ENCODE results near the gene ZNF136.

Gene ZNF136

GRCh38 chr19:12198136-12198535 lies 35.2 kb downstream of the ZNF136 start:
- Histone ChIP-seq H3K36me3 (replicated peaks) (no peaks in the 10 kb centered on the region), H3K4me3 (ENCODE audit: low read depth, low read length) (no peak overlapping the region), H3K27ac (no peak overlapping the region), H3K27me3 (replicated peaks) (no peaks in the 10 kb centered on the region)
- DNase-seq = no peak
- in situ Hi-C loops (cut with HindIII; ENCODE audit: low pct_ligation_motif_present, low sequenced_read_pairs) = no loop called here
- no peak for TF ChIP-seq CTCF (IDR thresholded peaks at IDR 0.05; ENCODE audit: low read depth, low read length, missing control alignments)

- no peak for DNase-seq
- H3K4me3 ChIP-seq (ENCODE audit: low read depth, low read length) = no peak overlapping the region
- TF ChIP-seq CTCF (IDR thresholded peaks at IDR 0.05; ENCODE audit: low read depth, low read length, missing control alignments) = no peak
- in situ Hi-C loops (cut with HindIII; ENCODE audit: low pct_ligation_motif_present, low sequenced_read_pairs) = no loop called here
- no peak overlapping the region for H3K27ac ChIP-seq
- H3K36me3 ChIP-seq (replicated peaks) = no peaks in the 10 kb centered on the region
- H3K27me3 ChIP-seq (replicated peaks) = no peaks in the 10 kb centered on the region
Measured at GRCh38 chr19:12199757-12200419, 37.0 kb downstream of the ZNF136 start.

GRCh38 chr19:12202250-12202649 lies 39.4 kb downstream of the ZNF136 start:
- TF ChIP-seq CTCF (IDR thresholded peaks at IDR 0.05; ENCODE audit: low read depth, low read length, missing control alignments) = no peak
- Histone ChIP-seq H3K27me3 (replicated peaks) (no peaks in the 10 kb centered on the region), H3K27ac (no peak overlapping the region), H3K4me3 (ENCODE audit: low read depth, low read length) (no peak overlapping the region), H3K36me3 (replicated peaks) (no peaks in the 10 kb centered on the region)
- in situ Hi-C loops (cut with HindIII; ENCODE audit: low pct_ligation_motif_present, low sequenced_read_pairs) = no loop called here
- DNase-seq = no peak

GRCh38 chr19:12205296-12205695 lies 42.4 kb downstream of the ZNF136 start:
- H3K36me3 ChIP-seq (replicated peaks) = no peaks in the 10 kb centered on the region
- H3K27me3 ChIP-seq (replicated peaks) = no peaks in the 10 kb centered on the region
- H3K4me3 ChIP-seq (ENCODE audit: low read depth, low read length) = no peak overlapping the region
- in situ Hi-C loops (cut with HindIII; ENCODE audit: low pct_ligation_motif_present, low sequenced_read_pairs) = no loop called here
- no peak for TF ChIP-seq CTCF (IDR thresholded peaks at IDR 0.05; ENCODE audit: low read depth, low read length, missing control alignments)
- no peak overlapping the region for H3K27ac ChIP-seq
- DNase-seq = no peak

GRCh38 chr19:12208221-12208620 lies 45.3 kb downstream of the ZNF136 start:
- no peak for DNase-seq
- no peak overlapping the region for H3K4me3 ChIP-seq (ENCODE audit: low read depth, low read length)
- H3K27ac ChIP-seq = no peak overlapping the region
- TF ChIP-seq CTCF (IDR thresholded peaks at IDR 0.05; ENCODE audit: low read depth, low read length, missing control alignments) = no peak
- H3K36me3 ChIP-seq (replicated peaks) = no peaks in the 10 kb centered on the region
- in situ Hi-C loops (cut with HindIII; ENCODE audit: low pct_ligation_motif_present, low sequenced_read_pairs) = no loop called here
- H3K27me3 ChIP-seq (replicated peaks) = no peaks in the 10 kb centered on the region

- Histone ChIP-seq H3K4me3 (ENCODE audit: low read depth, low read length) (no peak overlapping the region), H3K27ac (no peak overlapping the region), H3K36me3 (replicated peaks) (no peaks in the 10 kb centered on the region), H3K27me3 (replicated peaks) (no peaks in the 10 kb centered on the region)
- TF ChIP-seq CTCF (IDR thresholded peaks at IDR 0.05; ENCODE audit: low read depth, low read length, missing control alignments) = no peak
- DNase-seq = no peak
- in situ Hi-C loops (cut with HindIII; ENCODE audit: low pct_ligation_motif_present, low sequenced_read_pairs) = no loop called here
Measured at GRCh38 chr19:12217332-12217731, 54.4 kb downstream of the ZNF136 start.
